ENCODE results near the gene SLC17A9.

DNA sequence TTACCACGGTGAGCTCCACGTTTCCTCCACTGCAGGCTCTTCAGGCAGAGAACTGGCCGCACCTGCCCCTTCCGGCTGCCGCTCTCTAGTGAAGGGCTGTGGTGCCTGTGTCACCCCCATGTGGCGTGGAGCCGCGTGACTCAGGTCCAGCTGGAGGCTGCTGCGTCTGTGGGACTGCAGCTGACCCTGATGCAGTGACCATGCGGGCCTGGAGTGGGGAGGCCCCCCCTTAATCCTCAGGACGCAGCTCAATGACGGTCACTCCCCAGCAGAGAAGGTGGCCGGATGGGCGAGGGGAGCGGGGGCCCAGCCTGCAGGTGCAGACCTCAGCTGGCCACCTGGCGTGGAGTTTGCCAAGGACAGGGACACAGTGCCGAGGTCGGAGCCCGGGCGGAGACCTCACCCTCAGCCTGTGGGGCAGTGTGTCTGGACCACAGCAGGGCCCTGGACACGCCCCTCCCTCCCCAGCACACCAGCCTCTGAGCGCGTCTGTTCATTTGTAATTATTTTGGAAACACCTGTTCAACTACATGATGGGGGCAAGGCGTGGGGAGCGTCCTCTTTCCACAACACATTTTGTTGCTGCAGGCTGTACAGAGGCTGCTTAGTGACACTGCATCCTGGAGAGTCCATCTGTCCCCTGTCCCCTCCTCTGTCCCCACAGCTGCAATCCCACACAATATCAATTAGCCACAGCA, 43.5 kb downstream of the SLC17A9 start:
- TF ChIP-seq, protein P1, sequence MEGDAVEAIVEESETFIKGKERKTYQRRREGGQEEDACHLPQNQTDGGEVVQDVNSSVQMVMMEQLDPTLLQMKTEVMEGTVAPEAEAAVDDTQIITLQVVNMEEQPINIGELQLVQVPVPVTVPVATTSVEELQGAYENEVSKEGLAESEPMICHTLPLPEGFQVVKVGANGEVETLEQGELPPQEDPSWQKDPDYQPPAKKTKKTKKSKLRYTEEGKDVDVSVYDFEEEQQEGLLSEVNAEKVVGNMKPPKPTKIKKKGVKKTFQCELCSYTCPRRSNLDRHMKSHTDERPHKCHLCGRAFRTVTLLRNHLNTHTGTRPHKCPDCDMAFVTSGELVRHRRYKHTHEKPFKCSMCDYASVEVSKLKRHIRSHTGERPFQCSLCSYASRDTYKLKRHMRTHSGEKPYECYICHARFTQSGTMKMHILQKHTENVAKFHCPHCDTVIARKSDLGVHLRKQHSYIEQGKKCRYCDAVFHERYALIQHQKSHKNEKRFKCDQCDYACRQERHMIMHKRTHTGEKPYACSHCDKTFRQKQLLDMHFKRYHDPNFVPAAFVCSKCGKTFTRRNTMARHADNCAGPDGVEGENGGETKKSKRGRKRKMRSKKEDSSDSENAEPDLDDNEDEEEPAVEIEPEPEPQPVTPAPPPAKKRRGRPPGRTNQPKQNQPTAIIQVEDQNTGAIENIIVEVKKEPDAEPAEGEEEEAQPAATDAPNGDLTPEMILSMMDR (conservative IDR thresholded peaks at IDR 0.05), result no peak
- TF ChIP-seq EZH2 (IDR thresholded peaks at IDR 0.05; ENCODE audit: low read depth), result no peak

All from PC-9 (cell line).